HG02840 (cell line): ENCODE data around the gene TXNDC11.

Source experiments
- ATAC-seq: cut with Tn5 transposase; IDR thresholded peaks from one replicate; pipeline ENCODE4 v1.9.1; 2021; ENCODE audit warnings: mild to moderate bottlenecking, moderate library complexity, moderate number of reproducible peaks; ENCODE audit not compliant: unreplicated experiment, low FRiP score

The TXNDC11 gene

DNA sequence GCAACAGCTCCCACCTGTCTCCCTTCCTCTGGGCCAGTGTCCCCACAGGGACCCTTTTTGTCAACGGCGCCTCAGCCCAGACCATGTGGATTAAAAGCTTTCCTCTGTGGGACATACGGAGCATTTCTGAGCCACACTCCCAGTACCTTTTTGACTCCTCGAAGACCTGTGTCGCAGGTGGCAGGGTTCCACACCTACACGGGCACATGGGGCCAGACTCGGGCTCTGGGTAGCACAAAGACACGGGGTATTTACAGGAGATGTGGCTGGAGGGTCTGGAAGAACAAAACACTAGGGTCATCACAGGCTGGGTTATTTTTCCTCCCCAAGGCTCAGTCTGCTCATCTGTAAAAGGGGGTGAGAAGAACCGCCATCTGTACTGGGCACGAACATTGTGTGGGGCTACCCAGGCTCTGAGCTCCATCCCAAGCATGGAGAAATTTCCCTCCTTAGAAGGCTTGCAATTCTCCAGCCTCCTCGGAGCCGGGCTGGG, 106.9 kb downstream of the TXNDC11 start:
- ATAC-seq, result no peak

DNA sequence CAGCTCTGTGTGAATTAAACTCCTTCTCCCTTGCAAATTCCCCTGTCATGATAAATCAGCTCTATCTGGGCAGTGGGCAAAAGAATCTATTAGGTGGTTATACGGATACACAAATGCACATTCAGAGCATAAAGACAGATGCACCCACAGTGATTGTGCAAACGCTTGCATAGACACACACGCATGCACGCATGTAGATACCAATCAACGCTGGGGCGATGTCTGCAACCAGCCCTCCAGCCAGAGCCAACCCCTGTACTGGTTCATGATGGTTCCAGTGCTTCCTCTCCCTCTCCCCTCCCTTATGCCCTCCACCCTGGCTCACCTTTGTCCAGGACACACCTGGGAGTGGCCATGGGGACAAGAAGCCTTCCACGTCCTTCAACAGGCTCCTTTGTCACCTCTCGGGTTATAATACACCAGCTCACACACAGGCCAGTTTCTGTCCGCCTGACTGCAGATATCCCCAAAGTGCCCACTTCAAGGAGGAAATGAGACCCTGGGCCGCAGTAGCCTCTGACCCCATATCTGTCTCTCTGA, 107.5 kb downstream of the TXNDC11 start:
- ATAC-seq, result no peak

DNA sequence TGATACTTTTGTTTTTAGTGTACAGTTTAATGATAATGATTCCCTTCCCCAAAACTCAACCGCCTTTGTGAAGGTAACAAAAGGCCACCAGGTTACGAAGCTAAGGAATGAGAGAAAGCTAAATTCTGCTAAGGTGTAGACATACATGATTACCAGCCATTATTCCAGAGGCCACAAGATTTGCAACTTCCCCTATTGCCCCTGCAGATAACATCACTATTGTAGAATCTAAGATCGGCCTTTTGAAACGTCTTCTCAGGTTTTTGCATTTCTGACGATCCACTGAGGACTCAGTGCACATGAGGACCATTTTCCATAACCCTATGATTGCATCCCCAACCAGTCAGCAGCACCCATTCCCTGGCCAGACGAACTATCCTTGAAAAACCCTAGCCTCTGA, 108.3 kb downstream of the TXNDC11 start:
- ATAC-seq, result no peak

DNA sequence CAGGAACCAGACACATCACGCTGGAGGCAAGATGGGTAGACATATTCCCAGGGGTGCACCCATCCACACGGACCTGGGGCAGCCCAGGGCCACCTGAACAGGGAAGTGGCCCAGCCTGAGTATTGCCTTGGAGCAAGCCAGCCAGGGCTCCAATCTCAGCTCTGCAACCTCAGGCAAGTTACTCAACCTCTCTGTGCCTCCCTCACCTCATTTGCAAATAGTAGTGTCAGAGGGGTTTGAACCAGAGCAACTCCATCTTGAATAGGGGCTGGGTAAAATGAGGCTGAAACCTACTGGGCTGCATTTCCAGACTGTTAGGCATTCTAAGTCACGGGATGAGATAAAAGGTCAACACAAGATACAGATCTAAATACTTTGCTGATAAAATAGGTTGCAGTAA, 109.5 kb downstream of the TXNDC11 start:
- no peak for ATAC-seq

DNA sequence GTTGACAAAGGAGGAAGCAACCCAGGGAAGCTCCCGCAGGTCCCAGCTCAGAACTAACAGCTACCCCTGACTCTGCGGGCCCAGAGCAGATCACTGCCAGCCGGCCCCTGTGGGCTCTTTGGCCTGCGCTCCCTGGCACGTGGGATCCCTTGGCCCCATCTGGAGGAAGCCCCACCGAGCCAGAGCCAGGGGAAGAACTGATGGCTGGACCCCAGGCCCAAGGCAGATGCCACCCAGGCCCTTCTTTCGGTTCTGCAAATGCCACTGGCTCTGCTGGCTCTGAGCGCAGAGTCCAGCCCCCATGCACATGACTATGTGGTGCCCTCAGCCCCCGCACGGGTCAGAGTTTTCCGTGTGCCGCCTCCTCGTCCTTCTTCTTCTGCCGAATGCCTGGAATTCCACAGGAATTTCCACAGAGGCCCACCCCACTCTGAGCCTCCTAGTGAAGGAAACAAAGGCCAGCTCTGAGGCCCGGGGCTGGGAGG, 110.2 kb downstream of the TXNDC11 start:
- ATAC-seq, result no peak

DNA sequence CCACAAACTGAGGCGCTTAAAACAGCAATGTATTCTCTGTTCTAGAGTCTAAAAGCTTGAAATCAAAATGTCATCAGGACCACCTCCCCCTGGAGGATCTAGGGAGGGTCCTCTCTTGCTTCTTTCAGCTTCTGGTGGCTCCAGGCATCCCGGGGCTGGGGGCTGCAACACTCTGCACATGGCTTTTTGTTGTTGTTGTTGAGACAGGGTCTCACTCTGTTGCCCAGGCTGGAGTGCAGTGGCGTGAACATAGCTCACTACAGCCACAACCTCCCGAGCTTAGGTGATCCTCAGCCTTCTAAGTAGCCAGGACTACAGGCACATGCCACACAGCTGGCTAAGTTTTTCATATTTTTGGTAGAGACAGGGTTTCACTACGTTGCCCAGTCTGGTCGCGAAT, 111.4 kb downstream of the TXNDC11 start:
- ATAC-seq, result no peak

DNA sequence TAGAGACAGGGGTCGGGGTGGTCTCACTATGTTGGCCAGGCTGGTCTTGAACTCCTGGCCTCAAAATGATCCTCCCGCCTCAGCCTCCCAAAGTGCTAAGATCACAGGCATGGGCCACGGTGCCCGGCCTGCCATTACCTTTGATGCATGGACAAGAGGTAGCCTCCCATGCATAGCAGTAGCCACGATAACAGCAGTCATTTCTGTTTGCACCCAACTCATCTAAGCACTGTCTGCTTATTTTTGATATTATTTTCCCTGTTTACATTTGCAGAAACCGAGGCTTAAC, 111.9 kb downstream of the TXNDC11 start:
- ATAC-seq, result no peak

DNA sequence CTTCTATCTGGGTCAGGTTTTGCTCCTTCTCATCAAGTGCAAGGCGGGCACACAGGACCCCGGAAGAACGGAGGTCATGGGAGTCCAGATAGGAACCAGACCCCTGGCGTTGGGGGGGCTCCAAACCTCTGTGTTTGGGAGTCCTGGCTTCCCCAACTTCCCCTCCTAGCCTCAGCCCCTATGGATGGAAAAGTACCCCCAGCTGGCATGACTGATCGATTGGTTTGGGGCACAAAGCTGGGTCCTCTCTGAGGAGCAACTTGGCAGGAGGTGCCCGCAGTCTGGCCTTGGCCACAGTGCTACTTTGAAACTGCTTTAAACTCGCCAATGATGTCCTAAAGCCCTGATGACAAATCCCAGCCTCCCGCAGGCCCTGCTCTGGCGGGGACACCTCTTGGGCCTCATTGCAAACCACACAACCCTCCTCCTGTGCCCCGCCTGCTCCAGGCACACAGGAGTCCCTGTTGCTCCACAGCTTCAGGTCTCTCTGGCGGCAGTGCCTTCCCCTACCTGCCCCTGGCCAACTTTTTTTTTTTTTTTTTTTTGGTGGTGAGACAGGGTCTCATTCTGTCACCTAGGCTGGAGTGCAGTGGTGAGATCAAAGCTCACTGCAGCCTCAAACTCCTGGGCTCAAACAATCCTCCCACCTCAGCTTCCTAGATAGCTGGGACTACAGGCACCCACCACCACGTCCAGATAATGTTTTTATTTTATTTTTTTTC, 112.5 kb downstream of the TXNDC11 start:
- no peak for ATAC-seq
